ENCODE data around the gene MEF2C.

GRCh38 chr5:88886746-88887341 lies 3.9 kb upstream of the MEF2C start:
- TF ChIP-seq CTCF (IDR thresholded peaks at IDR 0.05) (no peak), POLR2AphosphoS5 (IDR thresholded peaks at IDR 0.05) (no peak)
